ENCODE results near the gene ACTR5.

DNA sequence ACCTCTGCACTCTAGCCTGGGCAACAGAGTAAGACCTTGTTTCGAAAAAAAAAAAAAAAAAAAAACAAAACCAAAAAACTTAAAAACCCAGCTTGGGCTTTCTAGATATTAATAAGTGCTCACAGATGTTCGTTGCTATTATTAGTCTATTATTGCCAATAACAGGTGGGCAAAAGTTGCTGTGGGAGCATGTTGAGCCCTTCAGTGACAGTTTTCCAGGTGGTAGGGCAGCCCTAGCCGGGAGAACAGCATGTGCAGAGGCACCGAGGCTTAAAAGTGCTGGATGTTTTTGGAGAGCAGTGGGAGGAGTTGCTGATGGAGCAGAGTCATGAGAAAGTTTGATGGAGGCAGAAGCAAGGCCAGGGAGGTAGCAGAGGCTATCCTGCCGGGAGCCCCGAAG is 61.7 kb downstream of the ACTR5 start:
- TF ChIP-seq, protein P1, sequence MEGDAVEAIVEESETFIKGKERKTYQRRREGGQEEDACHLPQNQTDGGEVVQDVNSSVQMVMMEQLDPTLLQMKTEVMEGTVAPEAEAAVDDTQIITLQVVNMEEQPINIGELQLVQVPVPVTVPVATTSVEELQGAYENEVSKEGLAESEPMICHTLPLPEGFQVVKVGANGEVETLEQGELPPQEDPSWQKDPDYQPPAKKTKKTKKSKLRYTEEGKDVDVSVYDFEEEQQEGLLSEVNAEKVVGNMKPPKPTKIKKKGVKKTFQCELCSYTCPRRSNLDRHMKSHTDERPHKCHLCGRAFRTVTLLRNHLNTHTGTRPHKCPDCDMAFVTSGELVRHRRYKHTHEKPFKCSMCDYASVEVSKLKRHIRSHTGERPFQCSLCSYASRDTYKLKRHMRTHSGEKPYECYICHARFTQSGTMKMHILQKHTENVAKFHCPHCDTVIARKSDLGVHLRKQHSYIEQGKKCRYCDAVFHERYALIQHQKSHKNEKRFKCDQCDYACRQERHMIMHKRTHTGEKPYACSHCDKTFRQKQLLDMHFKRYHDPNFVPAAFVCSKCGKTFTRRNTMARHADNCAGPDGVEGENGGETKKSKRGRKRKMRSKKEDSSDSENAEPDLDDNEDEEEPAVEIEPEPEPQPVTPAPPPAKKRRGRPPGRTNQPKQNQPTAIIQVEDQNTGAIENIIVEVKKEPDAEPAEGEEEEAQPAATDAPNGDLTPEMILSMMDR (IDR thresholded peaks at IDR 0.05), result no peak
- TF ChIP-seq EP300 (IDR thresholded peaks at IDR 0.05) (no peak), POLR2A (IDR thresholded peaks at IDR 0.05) (no peak), POLR2AphosphoS5 (IDR thresholded peaks at IDR 0.05) (no peak)
